Uterus (tissue), 2 donors: Measurements from ENCODE around the gene TSNAX.

Experiments used
- POLR2A ChIP-seq, 2 donors: fragments of 450-650 bp; IDR thresholded peaks; one replicate each; pipeline ENCODE4 v1.6.1; 2016; ENCODE audit warnings: antibody characterized with exemption in 2 of 2, mild to moderate bottlenecking in 1 of 2, moderate library complexity in 1 of 2
- TF ChIP-seq, protein P1 (sequence below), 4 experiments: fragments of 200-600 bp in 2 of 4; fragments of 450-650 bp in 2 of 4; sonication (generic) in 2 of 4; IDR thresholded peaks; one replicate each; pipeline ENCODE4 v1.5.1; 2016 to 2019; ENCODE audit warnings: antibody characterized with exemption in 4 of 4, mild to moderate bottlenecking in 2 of 4, moderate library complexity in 1 of 4

DNA sequence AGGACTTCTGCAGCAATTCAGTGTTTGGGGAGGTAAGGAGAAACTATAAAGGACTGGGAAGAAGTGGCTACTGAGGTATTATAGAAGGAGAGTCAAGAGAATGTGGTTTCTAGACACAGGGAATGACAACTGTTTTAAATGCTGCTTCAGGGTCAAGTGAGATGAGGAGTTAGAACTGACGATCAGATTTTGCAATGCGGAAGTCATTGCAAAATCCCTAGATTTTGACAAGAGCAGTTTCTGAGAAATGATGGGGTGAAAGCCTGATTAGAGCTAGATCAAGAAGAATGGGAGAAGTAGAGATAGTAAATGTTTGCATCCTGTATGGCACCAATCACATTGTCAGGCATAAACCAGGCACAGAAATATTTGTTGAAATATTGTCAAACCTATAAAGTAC lies 4.7 kb upstream of the TSNAX start:
- TF ChIP-seq, protein P1, sequence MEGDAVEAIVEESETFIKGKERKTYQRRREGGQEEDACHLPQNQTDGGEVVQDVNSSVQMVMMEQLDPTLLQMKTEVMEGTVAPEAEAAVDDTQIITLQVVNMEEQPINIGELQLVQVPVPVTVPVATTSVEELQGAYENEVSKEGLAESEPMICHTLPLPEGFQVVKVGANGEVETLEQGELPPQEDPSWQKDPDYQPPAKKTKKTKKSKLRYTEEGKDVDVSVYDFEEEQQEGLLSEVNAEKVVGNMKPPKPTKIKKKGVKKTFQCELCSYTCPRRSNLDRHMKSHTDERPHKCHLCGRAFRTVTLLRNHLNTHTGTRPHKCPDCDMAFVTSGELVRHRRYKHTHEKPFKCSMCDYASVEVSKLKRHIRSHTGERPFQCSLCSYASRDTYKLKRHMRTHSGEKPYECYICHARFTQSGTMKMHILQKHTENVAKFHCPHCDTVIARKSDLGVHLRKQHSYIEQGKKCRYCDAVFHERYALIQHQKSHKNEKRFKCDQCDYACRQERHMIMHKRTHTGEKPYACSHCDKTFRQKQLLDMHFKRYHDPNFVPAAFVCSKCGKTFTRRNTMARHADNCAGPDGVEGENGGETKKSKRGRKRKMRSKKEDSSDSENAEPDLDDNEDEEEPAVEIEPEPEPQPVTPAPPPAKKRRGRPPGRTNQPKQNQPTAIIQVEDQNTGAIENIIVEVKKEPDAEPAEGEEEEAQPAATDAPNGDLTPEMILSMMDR (IDR thresholded peaks at IDR 0.05) = no peak
- no peak for TF ChIP-seq POLR2A (IDR thresholded peaks at IDR 0.05)
